ENCODE results near the gene KPNA4.

KPNA4 gene

GRCh38 chr3:160562952-160563351, 2.4 kb downstream of the KPNA4 start:
- DNase-seq (ENCODE audit: low read depth in 1 of 2, low spot score in 1 of 2) = no peak
- no peak overlapping the region for H3K4me3 ChIP-seq (replicated peaks; ENCODE audit: insufficient read depth, low read length)

DNA sequence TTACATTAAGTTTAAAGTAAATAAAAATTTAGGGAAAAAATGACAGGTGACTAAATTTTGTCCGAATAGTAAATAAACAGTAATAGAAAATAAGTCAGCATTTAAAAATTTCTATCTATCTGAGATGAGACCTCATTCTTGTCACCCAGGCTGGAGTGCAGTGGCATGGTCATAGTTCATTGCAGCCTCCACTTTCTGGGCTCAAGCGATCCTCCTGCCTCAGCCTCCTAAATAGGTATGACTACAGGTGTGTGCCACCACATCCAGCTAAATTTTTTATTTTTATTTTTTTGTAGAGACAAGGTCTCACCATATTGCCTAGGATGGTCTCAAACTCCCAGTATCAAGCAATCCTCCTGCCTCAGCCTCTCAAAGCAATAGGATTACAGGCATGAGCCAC, 7.8 kb downstream of the KPNA4 start:
- Histone ChIP-seq H3K27ac (replicated peaks) (no peak overlapping the region), H3K4me3 (replicated peaks; ENCODE audit: insufficient read depth, low read length) (no peak overlapping the region), H3K27me3 (ENCODE audit: insufficient read depth, poor library complexity, severe bottlenecking) (no peaks in the 10 kb centered on the region)
- no peak for TF ChIP-seq SPI1 (IDR thresholded peaks at IDR 0.05; ENCODE audit: borderline replicate concordance, low read depth)
- TF ChIP-seq GABPA (IDR thresholded peaks at IDR 0.05; ENCODE audit: low read depth) = no peak
- TF ChIP-seq, protein P1, sequence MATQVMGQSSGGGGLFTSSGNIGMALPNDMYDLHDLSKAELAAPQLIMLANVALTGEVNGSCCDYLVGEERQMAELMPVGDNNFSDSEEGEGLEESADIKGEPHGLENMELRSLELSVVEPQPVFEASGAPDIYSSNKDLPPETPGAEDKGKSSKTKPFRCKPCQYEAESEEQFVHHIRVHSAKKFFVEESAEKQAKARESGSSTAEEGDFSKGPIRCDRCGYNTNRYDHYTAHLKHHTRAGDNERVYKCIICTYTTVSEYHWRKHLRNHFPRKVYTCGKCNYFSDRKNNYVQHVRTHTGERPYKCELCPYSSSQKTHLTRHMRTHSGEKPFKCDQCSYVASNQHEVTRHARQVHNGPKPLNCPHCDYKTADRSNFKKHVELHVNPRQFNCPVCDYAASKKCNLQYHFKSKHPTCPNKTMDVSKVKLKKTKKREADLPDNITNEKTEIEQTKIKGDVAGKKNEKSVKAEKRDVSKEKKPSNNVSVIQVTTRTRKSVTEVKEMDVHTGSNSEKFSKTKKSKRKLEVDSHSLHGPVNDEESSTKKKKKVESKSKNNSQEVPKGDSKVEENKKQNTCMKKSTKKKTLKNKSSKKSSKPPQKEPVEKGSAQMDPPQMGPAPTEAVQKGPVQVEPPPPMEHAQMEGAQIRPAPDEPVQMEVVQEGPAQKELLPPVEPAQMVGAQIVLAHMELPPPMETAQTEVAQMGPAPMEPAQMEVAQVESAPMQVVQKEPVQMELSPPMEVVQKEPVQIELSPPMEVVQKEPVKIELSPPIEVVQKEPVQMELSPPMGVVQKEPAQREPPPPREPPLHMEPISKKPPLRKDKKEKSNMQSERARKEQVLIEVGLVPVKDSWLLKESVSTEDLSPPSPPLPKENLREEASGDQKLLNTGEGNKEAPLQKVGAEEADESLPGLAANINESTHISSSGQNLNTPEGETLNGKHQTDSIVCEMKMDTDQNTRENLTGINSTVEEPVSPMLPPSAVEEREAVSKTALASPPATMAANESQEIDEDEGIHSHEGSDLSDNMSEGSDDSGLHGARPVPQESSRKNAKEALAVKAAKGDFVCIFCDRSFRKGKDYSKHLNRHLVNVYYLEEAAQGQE (IDR thresholded peaks at IDR 0.05; ENCODE audit: insufficient replicate concordance, low read depth) = no peak
- DNase-seq (ENCODE audit: low read depth in 1 of 2, low spot score in 1 of 2) = no peak

More at GRCh38 chr3:160562952-160563351, 2.4 kb downstream of the KPNA4 start:
- no peak overlapping the region for H3K27ac ChIP-seq (replicated peaks)
- no peaks in the 10 kb centered on the region for H3K27me3 ChIP-seq (ENCODE audit: insufficient read depth, poor library complexity, severe bottlenecking)
- TF ChIP-seq GABPA (IDR thresholded peaks at IDR 0.05; ENCODE audit: low read depth) = no peak
- TF ChIP-seq POLR2AphosphoS5 (IDR thresholded peaks at IDR 0.05; ENCODE audit: low read depth) = no peak
- TF ChIP-seq, protein P1 (IDR thresholded peaks at IDR 0.05; ENCODE audit: insufficient replicate concordance, low read depth) = no peak
- TF ChIP-seq CTCF (IDR thresholded peaks at IDR 0.05; ENCODE audit: insufficient read depth, low read length) = no peak
- TF ChIP-seq SPI1 (IDR thresholded peaks at IDR 0.05; ENCODE audit: borderline replicate concordance, low read depth) = no peak

GRCh38 chr3:160556141-160556540, 9.2 kb downstream of the KPNA4 start:
- Histone ChIP-seq H3K4me3 (replicated peaks; ENCODE audit: insufficient read depth, low read length) (no peak overlapping the region), H3K27ac (replicated peaks) (no peak overlapping the region), H3K27me3 (ENCODE audit: insufficient read depth, poor library complexity, severe bottlenecking) (no peaks in the 10 kb centered on the region)
- no peak for DNase-seq (ENCODE audit: low read depth in 1 of 2, low spot score in 1 of 2)
- TF ChIP-seq, protein P1 (IDR thresholded peaks at IDR 0.05; ENCODE audit: insufficient replicate concordance, low read depth) = no peak
- TF ChIP-seq SPI1 (IDR thresholded peaks at IDR 0.05; ENCODE audit: borderline replicate concordance, low read depth) (no peak), POLR2AphosphoS5 (IDR thresholded peaks at IDR 0.05; ENCODE audit: low read depth) (no peak), GABPA (IDR thresholded peaks at IDR 0.05; ENCODE audit: low read depth) (no peak), CTCF (IDR thresholded peaks at IDR 0.05; ENCODE audit: insufficient read depth, low read length) (no peak)

All from HL-60 (cell line).